ENCODE measurements around the gene ALPI. TPM values are rescaled to one million over a fixed set of nuclear protein-coding genes. Genes with fewer than 3 reads are reported as not detected.

Gene ALPI
- total and polyA plus RNA-seq, 9 of the 15 experiments (the other 6 are each of a cell fraction or from before 2014, with no cell fraction given) = not detected

DNA sequence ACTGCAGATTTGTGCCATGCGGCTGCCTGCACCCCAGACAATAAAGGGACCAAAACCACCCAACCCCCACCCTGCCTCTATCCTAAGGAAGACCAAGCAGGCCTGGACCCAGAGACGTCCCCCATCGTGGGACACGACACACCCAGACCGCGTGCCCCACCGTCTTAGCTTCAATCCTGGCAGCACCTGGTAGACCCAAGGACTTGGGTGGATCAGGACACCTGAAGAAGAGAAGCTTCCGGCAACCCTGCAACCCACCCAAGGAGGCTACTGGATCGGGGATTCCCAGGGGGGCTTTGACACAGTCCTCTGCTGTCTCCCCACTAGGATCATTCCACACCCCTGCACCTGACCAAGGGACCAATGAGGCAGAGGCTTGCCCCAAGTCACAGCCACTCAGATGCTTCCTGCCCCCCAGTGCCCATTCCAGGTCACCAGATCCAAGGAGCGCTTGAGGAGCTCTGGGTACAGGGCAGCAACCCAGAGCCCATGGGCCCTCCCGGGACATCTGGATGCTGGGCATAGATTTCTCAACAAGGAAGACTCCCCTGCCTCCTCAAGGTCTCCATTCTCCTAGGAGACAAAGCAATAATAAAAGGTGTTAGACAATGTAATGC is 3.6 kb downstream of the ALPI start:
- no peaks in the 10 kb centered on the region for H3K9me3 ChIP-seq (replicated peaks; ENCODE audit: control insufficient read depth, insufficient read depth, low read depth, low read length)
- ChIA-PET POLR2A (no interaction called here), CTCF (ENCODE audit: low intra/inter-chr PET ratio) (no interaction called here)
- no peak overlapping the region for H3K9ac ChIP-seq (ENCODE audit: insufficient read depth in 1 of 2, low read depth in 2 of 2, low read length in 2 of 2)
- no peak for DNase-seq (ENCODE audit: extremely low read depth in 1 of 4, low spot score in 3 of 4)
- H3K4me3 ChIP-seq = no peak overlapping the region
- no peak overlapping the region for H2AFZ ChIP-seq (ENCODE audit: low read depth, low read length)
- H3K9me1 ChIP-seq (ENCODE audit: control insufficient read depth, insufficient read depth, low read length) = no peaks in the 10 kb centered on the region
- peaks cover 0 to 4% of the 10 kb centered on the region in 2 experiments; a peak in 2 of 5 replicates for H3K4me1 ChIP-seq (replicated peaks in 1 of 2; ENCODE audit: control insufficient read depth in 2 of 2, insufficient read depth in 2 of 2, low read length in 2 of 2)
- FAIRE-seq = no peak
- H3K4me2 ChIP-seq (ENCODE audit: insufficient read depth, low read length) = no peak overlapping the region
- H4K20me1 ChIP-seq (replicated peaks; ENCODE audit: control insufficient read depth, insufficient read depth, low read length) = no peaks in the 10 kb centered on the region
- no peaks in the 10 kb centered on the region for H3K79me2 ChIP-seq (ENCODE audit: control insufficient read depth, insufficient read depth, low read length)
- ATAC-seq = no peak
- H3K27ac ChIP-seq (ENCODE audit: extremely low read depth, low read depth, low read length) = no peak overlapping the region
- in situ Hi-C loops (cut with MboI) = no loop called here
- BruUV-seq (replicated peaks) = no TSS peak
- 2% methylated on average over 9 of the region's 11 CpGs for WGBS (ENCODE audit: insufficient coverage, low coverage, missing lambda C conversion rate)
- H3K27me3 ChIP-seq (ENCODE audit: control insufficient read depth in 2 of 2, insufficient read depth in 2 of 2, low read length in 2 of 2) = peaks cover 0 to 57% of the 10 kb centered on the region in 2 experiments; a peak in 3 of 5 replicates
- intact Hi-C loops (cut with micrococcal nuclease) = no loop called here
- no peaks in the 10 kb centered on the region for H3K36me3 ChIP-seq (ENCODE audit: control insufficient read depth, insufficient read depth, low read length)
- TF ChIP-seq, protein P1, sequence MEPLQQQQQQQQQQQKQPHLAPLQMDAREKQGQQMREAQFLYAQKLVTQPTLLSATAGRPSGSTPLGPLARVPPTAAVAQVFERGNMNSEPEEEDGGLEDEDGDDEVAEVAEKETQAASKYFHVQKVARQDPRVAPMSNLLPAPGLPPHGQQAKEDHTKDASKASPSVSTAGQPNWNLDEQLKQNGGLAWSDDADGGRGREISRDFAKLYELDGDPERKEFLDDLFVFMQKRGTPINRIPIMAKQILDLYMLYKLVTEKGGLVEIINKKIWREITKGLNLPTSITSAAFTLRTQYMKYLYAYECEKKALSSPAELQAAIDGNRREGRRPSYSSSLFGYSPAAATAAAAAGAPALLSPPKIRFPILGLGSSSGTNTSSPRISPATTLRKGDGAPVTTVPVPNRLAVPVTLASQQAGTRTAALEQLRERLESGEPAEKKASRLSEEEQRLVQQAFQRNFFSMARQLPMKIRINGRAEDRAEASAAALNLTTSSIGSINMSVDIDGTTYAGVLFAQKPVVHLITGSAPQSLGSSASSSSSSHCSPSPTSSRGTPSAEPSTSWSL (CRISPR knock-in tag; IDR thresholded peaks at IDR 0.05; ENCODE audit: borderline replicate concordance) = no peak
- TF ChIP-seq TEAD1 (CRISPR knock-in tag; IDR thresholded peaks at IDR 0.05) (no peak), ETS2 (tag; IDR thresholded peaks at IDR 0.05; ENCODE audit: borderline replicate concordance, poor library complexity, severe bottlenecking) (no peak), CSDE1 (IDR thresholded peaks at IDR 0.05) (no peak), ZFX (CRISPR knock-in tag; IDR thresholded peaks at IDR 0.05) (no peak)
- TF ChIP-seq, protein P2, sequence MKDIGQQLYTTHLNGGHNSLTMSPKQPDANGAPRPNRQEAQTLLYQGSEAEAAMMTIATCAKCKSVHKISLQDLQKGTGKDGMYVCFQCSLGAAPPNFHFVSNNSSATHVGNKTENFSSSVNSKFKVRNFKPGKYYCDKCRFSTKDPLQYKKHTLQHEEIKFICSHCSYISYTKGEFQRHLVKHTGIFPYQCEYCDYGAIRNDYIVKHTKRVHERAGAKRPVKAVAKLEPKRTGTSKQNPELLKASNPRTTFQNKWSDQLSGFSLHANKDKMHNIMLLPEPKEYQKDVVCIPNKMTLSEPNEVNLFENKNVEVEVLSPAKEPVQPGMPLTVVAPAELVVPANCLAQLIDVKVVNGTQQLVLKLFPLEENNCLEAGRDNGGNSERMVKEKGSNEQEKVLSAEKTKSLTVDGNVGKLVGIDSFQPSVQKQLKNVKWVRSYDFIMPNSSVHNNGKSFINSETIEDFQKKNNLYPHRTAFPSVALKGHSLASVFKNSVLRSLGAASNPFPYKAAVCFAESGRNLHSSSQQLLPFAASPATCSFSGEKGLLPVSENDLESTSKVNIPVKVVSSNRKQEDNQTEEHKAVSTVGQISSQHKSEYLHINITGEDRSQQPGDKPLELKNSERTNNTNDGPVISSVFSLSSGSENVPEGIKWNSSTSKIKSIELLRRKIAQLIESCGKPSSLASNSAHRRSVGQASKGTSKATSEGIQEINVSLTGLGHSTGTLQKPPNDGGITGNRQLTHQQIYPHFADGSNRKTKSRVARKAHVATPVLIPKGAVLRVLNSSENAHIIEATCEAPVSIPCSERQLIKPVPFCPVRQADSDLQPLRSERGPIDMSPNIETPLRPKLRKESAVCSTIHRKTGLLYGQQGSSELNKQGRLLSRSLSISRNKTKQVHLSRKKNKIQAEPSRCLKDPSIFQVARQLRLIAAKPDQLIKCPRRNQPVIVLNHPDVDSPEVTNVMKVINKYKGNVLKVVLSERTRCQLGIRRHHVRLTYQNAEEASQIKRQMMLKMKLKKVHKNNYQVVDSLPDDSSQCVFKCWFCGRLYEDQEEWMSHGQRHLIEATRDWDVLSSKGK (CRISPR knock-in tag; IDR thresholded peaks at IDR 0.05) = no peak
- TF ChIP-seq, protein P3, sequence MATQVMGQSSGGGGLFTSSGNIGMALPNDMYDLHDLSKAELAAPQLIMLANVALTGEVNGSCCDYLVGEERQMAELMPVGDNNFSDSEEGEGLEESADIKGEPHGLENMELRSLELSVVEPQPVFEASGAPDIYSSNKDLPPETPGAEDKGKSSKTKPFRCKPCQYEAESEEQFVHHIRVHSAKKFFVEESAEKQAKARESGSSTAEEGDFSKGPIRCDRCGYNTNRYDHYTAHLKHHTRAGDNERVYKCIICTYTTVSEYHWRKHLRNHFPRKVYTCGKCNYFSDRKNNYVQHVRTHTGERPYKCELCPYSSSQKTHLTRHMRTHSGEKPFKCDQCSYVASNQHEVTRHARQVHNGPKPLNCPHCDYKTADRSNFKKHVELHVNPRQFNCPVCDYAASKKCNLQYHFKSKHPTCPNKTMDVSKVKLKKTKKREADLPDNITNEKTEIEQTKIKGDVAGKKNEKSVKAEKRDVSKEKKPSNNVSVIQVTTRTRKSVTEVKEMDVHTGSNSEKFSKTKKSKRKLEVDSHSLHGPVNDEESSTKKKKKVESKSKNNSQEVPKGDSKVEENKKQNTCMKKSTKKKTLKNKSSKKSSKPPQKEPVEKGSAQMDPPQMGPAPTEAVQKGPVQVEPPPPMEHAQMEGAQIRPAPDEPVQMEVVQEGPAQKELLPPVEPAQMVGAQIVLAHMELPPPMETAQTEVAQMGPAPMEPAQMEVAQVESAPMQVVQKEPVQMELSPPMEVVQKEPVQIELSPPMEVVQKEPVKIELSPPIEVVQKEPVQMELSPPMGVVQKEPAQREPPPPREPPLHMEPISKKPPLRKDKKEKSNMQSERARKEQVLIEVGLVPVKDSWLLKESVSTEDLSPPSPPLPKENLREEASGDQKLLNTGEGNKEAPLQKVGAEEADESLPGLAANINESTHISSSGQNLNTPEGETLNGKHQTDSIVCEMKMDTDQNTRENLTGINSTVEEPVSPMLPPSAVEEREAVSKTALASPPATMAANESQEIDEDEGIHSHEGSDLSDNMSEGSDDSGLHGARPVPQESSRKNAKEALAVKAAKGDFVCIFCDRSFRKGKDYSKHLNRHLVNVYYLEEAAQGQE (IDR thresholded peaks at IDR 0.05; ENCODE audit: borderline replicate concordance) = no peak
- TF ChIP-seq, protein P3 (CRISPR knock-in tag; IDR thresholded peaks at IDR 0.05; ENCODE audit: low read depth) = no peak

Measured in K562 (cell line).